Thyroid gland (tissue), 4 donors: Measurements from ENCODE around the gene ACTL8.

ENCODE experiments used
- POLR2A ChIP-seq, 2 donors: fragments of 450-650 bp; IDR thresholded peaks; one replicate each; pipeline ENCODE4 v1.6.1; 2017; ENCODE audit warnings: antibody characterized with exemption in 2 of 2, mild to moderate bottlenecking in 2 of 2, moderate library complexity in 1 of 2
- TF ChIP-seq, protein P1 (sequence below), 6 experiments: fragments of 200-600 bp in 3 of 6; fragments of 450-650 bp in 3 of 6; sonication (generic) in 3 of 6; IDR thresholded peaks; one replicate each; pipeline ENCODE4 v1.5.1; 2016 to 2019; ENCODE audit warnings: antibody characterized with exemption in 6 of 6, mild to moderate bottlenecking in 2 of 6, inconsistent platforms in 1 of 6, moderate library complexity in 1 of 6

DNA sequence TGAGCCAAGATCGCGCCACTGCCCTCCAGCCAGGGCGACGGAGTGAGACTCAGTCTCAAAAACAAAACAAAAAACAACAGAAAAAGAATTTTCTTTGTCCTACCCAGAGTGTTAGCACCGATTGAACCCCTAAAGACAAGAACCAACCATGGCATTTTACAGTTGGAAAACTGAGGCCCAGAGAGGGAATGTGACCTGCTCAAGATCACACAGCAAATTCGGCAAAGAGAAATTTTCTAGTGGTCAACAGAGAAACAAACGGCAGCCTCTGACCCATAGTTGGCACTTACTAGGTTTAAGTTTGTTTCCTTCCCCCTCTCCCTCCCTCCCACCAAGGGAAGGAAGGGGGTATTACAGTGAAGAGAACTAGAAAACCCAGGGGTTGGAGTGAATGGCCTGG is 20.5 kb upstream of the ACTL8 start:
- TF ChIP-seq, protein P1, sequence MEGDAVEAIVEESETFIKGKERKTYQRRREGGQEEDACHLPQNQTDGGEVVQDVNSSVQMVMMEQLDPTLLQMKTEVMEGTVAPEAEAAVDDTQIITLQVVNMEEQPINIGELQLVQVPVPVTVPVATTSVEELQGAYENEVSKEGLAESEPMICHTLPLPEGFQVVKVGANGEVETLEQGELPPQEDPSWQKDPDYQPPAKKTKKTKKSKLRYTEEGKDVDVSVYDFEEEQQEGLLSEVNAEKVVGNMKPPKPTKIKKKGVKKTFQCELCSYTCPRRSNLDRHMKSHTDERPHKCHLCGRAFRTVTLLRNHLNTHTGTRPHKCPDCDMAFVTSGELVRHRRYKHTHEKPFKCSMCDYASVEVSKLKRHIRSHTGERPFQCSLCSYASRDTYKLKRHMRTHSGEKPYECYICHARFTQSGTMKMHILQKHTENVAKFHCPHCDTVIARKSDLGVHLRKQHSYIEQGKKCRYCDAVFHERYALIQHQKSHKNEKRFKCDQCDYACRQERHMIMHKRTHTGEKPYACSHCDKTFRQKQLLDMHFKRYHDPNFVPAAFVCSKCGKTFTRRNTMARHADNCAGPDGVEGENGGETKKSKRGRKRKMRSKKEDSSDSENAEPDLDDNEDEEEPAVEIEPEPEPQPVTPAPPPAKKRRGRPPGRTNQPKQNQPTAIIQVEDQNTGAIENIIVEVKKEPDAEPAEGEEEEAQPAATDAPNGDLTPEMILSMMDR (IDR thresholded peaks at IDR 0.05), result no peak
- no peak for TF ChIP-seq POLR2A (IDR thresholded peaks at IDR 0.05)
